Posterior vena cava (tissue), 2 donors: ENCODE data around the gene H2BW1. TPM values are rescaled to one million over a fixed set of nuclear protein-coding genes. Genes with fewer than 3 reads are reported as not detected.
A peak's percentile ranks its signal among the peaks of the same experiment; 100 is the strongest.
"Not testable (repeated sequence)": the region's sequence is repeated elsewhere in the genome, so short reads cannot be mapped to it uniquely, and the experiment has no call there.

ENCODE experiments used
- DNase-seq: peaks from one replicate; pipeline ENCODE4 v3.0.0-alpha.2; 2020; ENCODE audit warnings: low spot score
- intact Hi-C, 2 donors: fragments of 100-400 bp; cut with DNase I; formaldehyde crosslinking; loops; one replicate each; pipeline versions ENCODE4 v1.14.1 to v1.14.2; 2022 to 2023
- long read RNA-seq, 2 donors: library from polyadenylated mRNA; unstranded; transcript quantifications; one replicate each; pipeline ENCODE4 v2.0.0, GENCODE V29; 2020 to 2021
- total RNA-seq, 2 donors: library from RNA; stranded (reverse); fragmentation: NEBNext Ultra II Directional; extraction: Animal tissue kit (Norgen Biotek cat#: 25700); gene quantifications; one replicate each; pipeline ENCODE4 v1.2.1, GENCODE V29; 2021
- donor health status: DM: yes; HTN: yes; CAD: no.
- donor health status: DM: yes; HTN: yes; CAD: no.

H2BW1 gene, protein sequence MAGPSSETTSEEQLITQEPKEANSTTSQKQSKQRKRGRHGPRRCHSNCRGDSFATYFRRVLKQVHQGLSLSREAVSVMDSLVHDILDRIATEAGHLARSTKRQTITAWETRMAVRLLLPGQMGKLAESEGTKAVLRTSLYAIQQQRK
- not detected for total RNA-seq
- long read RNA-seq, donor 1, result 0 reads
- long read RNA-seq, donor 2, result 0 reads

DNA sequence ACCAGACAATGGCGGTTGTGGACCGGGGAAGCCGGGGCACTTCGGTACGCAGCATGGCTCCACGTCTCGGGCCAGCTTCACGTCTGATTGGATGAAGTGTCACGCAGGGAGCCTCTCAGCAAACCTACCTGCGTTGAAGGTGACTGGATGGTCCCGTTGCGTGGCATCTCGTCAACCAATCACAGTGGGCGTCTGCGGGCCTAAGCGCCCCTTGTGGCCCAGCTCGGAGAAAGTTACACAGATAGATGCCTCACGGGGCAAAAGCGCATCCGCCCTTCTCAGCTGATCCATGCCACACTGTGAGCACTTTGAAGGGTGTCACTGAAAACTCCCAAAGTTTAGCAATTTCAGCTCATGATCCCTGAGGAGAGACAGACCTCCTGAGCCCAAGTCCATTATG lies at the start of gene H2BW1:
Gene H2BW1, minus strand, starts transcription at position 103 of the 400 bp plus-strand sequence. CDS start 132 bp downstream, outside the sequence.
- intact Hi-C loops, result no loop called here
- no peak for DNase-seq

DNA sequence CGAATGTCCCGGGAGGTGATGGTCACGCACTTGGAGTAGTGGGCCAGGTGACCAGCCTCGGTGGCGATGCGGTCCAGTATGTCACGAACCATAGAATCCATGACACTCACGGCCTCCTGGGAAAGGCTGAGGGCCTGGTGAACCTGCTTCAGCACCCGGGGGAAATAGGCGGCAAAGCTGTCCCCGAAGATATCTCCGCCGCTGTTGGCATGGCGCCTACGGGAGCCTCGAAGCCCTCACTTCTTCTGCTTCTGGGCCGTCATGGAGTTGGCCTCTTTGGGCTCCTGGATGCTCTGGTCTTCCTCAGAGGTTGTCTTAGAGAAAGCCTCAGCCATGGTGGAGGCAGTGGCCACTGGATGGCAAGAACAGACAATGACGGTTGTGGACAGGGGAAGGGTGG lies 49.1 kb upstream of the H2BW1 start:
- intact Hi-C loops, result not testable (repeated sequence)
- peak; percentile 64 for DNase-seq

DNA sequence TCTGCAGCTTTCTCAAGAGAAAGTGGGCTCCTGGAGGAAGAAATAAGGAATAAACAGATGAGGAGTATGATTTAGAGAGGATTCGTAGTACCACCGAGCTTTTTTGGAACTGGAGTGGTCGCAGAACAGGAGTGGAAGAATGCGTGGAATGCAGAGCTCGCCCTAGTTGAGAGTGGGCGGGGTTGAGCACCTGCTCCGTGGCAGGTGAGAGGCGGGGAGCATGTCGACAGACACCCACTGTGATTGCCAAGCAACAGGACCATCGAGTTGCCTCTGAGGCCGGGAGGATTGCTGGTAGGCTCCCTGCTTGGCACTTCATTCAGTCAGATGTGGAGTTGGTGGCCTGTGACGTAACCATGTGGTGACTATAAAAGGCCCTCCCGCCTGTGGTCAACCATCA lies 41.4 kb upstream of the H2BW1 start:
- DNase-seq, intact Hi-C loops: not testable (repeated sequence)

DNA sequence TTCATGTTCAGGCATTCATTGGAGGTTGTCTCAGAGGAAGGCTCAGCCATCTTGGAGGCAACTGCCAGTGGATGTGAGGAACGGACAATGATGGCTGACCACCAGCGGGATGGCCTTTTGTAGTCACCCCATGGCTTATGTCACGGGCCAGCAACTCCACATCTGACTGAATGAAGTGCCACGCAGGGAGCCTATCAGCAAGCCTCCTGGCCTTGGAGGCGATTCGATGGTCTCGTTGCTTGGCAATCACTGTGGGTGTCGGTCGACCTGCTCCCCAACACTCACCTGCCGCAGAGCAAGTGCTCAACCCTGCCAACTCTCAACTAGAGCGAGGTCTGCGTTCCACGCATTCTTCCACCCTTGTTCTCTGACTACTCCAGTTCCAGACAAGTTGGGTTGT lies 33.7 kb upstream of the H2BW1 start:
- no peak for DNase-seq
- intact Hi-C loops, result no loop called here

DNA sequence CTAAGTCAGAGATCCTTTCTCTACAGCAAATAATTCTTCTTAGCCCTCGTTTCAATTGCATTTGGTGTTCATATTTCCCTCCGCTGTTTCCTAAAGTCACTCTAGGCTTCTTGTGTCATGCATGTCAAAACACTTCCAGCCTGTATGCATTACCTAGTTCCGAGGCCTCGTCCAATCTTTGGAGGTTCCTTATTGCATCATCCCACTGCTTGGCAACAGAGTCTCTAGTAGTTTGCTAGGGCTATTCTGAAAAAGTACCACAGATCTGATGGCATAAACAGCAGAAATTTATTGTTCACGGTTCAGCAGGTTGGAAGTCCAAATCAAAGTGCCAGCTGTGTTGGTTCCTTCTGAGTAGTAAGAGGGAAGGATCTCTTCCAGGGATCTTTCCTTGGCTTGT lies 32.1 kb upstream of the H2BW1 start:
- intact Hi-C loops, result no loop called here

DNA sequence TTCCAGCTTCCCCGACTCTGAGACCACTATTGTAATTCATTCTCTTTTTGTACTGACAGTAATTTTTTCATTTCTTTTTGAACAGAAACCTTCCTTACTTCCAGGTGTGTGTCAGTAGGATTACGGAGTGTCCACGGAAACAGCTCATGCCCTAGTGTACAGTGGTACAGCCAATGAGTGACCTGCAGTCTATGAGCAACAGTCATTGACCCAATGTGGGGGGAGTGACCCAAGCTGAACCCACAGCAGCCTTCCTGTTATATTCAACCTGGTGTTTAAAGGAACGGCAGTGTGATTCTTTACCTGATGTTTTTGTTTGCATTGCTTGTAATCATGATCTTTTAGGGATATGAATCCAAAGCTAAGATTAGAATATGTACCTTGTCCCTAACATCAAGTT lies 27.5 kb upstream of the H2BW1 start:
- no peak for DNase-seq
- intact Hi-C loops, result no loop called here

More for the DNA sequence above, 32.1 kb upstream of the H2BW1 start:
- no peak for DNase-seq

DNA sequence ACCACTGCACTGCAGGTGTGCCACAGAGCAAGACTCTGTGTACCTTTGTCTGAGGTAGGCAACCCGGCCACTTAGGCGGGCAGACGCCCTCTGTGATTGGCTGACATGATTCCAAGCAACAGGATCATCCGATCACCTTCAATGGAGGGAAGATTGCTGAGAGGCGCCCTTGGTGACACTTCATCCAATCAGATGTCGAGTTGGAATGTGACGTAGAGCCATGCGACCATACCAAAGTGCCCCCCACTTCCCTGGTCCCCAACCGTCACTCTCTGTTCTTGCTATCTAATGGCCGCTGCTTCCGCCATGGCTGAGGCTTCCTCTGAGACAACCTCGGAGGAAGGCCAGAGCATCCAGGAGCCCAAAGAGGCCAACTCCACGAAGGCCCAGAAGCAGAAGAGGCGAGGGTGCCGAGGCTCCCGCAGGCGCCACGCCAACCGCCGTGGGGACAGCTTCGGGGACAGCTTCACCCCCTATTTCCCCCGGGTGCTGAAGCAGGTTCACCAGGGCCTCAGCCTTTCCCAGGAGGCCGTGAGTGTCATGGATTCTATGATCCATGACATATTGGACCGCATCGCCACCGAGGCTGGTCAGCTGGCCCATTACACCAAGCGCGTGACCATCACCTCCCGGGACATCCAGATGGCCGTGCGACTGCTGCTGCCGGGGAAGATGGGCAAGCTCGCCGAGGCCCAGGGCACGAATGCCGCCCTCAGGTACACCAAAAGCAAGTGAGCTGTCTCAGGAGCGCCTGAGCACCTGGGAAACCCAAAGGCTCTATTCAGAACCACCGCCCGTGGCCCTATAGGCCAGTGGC lies 26.4 kb upstream of the H2BW1 start, which contains the start of gene H2BW2:
Gene H2BW2, plus strand, starts transcription at position 268 of the 817 bp plus-strand sequence. Its CDS starts 39 bp downstream, at position 307.
- intact Hi-C loops, result no loop called here
- DNase-seq, result no peak

DNA sequence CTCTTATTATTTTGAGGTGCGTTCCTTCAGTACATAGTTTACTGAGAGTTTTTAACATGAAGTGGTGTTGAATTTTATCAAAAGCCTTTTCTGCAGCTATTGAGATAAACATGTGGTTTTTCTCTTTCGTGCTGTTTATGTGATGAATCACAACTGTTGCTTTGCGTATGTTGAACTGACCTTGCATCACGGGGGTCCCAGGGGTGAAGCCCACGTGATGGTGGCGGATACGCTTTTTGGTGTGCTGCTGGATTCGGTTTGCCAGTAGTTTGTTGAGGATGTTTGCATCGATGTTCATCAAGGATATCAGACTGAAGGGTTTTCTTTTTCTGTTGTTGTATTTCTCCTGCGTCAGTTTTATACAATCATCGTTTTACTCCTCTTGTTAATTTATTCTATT lies 4.6 kb upstream of the H2BW1 start:
- intact Hi-C loops, result no loop called here
- no peak for DNase-seq

DNA sequence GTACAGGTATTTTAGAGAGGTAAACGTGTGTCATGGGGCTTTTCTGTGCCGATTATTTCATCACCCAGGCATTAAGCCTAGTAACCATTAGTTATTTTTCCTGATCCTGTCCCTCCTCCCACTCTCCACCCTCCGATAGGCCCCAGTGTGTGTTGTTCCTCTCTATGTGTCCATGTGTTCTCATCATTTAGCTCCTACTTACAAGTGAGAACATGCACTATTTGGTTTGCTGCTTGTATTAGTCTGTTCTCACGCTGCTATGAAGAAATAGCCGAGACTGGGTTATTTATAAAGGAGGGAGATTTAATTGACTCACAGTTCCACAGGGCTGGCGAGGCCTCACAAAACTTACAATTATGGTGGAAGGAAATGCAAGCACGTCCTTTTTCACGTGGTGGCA lies 2.1 kb upstream of the H2BW1 start:
- DNase-seq, intact Hi-C loops: not testable (repeated sequence)

DNA sequence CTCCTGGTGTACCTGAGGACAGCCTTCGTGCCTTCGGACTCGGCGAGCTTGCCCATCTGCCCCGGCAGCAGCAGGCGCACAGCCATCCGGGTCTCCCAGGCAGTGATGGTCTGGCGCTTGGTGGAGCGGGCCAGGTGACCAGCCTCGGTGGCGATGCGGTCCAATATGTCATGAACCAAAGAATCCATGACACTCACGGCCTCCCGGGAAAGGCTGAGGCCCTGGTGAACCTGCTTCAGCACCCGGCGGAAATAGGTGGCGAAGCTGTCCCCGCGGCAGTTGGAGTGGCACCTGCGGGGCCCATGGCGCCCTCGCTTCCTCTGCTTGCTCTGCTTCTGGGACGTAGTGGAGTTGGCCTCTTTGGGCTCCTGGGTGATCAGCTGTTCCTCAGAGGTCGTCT lies 350 bp downstream of the H2BW1 start:
- no peak for DNase-seq
- intact Hi-C loops, result no loop called here

DNA sequence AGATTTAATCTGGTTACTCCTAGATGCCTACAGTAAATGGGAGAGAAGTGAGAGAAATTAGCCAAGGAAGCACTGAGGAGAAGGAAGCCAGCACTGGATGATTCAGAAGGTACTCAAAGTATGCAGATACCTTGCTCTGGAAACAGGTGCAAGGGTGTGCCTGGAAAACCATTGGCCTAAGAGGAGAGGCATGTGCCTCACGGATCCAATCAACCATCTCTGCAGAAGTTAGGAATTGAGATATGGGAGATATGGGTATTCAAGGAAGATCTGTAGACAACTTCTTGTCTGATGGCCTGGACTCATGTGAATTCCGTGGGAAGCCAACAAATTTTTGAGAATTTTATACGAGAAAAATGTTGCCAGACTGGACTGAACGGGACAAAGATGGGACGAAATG lies 4.7 kb downstream of the H2BW1 start:
- intact Hi-C loops, result no loop called here
- no peak for DNase-seq

DNA sequence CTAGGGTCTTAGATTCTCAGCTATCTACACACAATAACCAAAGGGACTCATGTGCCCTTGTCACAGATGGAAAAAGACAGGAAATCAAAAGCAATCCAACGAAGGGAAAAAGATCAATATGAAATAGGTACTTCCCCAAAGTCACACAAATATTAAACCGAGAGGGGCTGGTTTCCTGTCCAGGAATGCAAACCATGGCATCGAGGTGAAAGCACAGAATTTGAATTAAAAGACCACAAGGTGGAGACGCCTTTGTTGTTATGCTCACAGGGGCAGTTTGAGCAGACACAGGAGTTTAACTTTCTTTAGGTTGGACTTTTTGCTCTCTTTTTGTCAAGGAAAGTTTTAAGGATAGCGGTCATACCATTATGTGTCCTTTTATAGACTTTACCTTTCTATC lies 14.3 kb downstream of the H2BW1 start:
- intact Hi-C loops, result no loop called here
- DNase-seq, result no peak

DNA sequence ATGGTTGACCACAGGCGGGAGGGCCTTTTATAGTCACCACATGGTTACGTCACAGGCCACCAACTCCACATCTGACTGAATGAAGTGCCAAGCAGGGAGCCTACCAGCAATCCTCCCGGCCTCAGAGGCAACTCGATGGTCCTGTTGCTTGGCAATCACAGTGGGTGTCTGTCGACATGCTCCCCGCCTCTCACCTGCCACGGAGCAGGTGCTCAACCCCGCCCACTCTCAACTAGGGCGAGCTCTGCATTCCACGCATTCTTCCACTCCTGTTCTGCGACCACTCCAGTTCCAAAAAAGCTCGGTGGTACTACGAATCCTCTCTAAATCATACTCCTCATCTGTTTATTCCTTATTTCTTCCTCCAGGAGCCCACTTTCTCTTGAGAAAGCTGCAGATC lies 30.0 kb downstream of the H2BW1 start:
- intact Hi-C loops, DNase-seq: not testable (repeated sequence)

DNA sequence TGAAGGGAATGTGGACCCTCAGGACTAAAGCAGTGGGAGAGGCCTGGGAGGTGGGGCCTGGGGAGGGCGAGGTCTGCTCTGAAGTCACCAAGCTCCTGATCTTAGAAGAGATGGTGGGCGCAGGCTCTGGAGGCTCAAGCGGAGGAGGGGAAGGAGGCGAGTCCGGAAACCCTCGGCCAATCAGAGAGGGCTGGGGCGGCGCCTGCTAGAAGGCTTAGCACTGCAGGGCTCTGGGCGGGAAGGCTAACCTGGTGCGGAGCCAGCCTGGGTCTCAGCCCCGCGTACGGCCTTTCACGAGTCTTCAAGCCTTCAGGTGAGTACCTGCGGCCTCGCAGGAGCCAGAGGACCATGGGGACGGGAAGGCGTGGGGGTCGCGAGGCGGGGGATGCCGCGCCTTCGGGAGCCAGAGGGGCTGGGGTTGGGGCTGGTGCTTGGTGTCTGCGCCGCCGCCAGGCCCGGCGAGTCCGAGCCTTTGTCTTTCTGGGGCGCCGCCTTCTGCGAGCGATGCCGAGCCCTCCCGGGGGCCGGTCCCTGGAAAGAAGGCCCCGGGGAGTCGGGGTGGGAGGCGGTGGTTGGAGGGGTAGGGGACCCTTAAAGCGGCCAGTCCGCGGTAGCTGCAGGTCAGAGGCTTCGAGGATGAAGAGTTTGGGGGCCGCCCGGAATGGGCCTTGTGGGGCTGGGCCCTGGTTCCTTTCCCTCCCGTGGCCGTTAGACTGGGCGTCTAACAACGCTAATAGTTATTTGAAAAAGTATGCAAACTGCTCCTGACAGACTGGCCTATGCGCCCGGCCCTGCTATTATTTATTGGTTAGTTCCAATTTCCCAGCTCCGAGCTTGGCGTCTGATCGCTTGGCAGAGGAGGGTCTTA lies 50.9 kb downstream of the H2BW1 start, which contains the start of gene TMSB15B:
Gene TMSB15B, plus strand, starts transcription at position 217 of the 868 bp plus-strand sequence.
- not testable (repeated sequence) for DNase-seq

More for the DNA sequence above, 50.9 kb downstream of the H2BW1 start, which contains the start of gene TMSB15B:
- intact Hi-C loops, result not testable (repeated sequence)

Other genes with a start within 250 kb of the H2BW1 start
- 1 to 10 TPM; 3.6 to 5.0 TPM for gene PLP1, start 236.9 kb downstream of the H2BW1 start, total RNA-seq
- 10 to 100 TPM; 11.8 to 24.7 TPM for gene RAB9B, start 181.5 kb downstream of the H2BW1 start, total RNA-seq
- 1 to 10 TPM; 4.9 to 6.5 TPM for gene TMSB15B, start 51.1 kb downstream of the H2BW1 start, total RNA-seq
- not detected for gene H2BW2, start 26.2 kb upstream of the H2BW1 start, total RNA-seq
- 1 to 10 TPM; 4.0 to 4.3 TPM for gene TMSB15C, start 62.5 kb upstream of the H2BW1 start, total RNA-seq
- 1 to 10 TPM; 2.0 to 2.5 TPM for gene ZCCHC18, start 98.8 kb upstream of the H2BW1 start, total RNA-seq
- 1 to 10 TPM; 8.2 to 9.1 TPM for gene SLC25A53, start 143.3 kb upstream of the H2BW1 start, total RNA-seq
- gene FAM199X, start 152.7 kb upstream of the H2BW1 start, total RNA-seq, result 10 to 100 TPM; 13.9 to 18.5 TPM
- not detected for gene ESX1, start 241.2 kb upstream of the H2BW1 start, total RNA-seq